GM21381 (cell line): ENCODE measurements around the gene GDF2.

Experiments
- ATAC-seq: cut with Tn5 transposase; IDR thresholded peaks from one replicate; pipeline ENCODE4 v1.9.1; 2021; ENCODE audit warnings: mild to moderate bottlenecking, moderate library complexity; ENCODE audit not compliant: unreplicated experiment

GDF2 gene

DNA sequence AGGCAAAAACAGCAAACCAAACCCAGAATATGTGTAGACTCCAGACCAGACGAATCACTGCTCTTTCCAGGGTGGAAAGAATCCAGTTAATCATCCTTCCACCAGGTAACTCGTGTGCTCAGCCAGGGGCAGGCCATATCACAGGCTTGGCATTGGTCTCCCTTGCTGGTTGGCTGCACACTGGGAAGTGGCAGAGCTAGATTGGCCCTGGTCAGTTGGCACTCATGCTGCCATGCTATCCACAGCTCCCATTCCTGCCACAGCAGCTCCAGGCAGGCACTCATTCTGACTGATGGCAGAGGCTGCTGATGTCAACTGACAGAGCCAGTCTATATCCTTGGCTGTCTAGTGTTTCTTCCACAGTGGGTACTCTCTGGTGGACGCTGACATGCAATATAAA, 31.9 kb upstream of the GDF2 start:
- no peak for ATAC-seq

DNA sequence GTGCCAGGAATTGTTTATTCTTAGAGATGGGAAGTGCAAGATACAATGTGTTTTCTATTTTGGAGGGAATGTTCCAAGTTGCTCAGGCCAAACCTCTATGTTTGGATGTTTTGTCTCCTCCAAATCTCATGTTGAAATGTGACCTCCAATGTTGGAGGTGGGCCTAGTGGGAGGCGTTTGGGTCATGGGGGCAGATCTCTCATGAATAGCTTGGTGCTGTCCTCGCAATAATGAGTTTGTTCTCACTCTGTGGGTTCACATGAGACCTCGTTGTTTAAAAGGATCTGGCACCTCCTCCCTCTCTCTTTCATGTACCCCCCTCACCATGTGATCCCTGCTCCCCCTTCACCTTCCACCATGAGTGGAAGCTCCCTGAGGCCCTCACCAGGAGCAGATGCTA, 30.6 kb upstream of the GDF2 start:
- ATAC-seq: no peak

- no peak for ATAC-seq
Observed at GRCh38 chr10:47294057-47294456, 28.2 kb upstream of the GDF2 start.

- ATAC-seq: no peak
Observed at GRCh38 chr10:47294501-47294900, 27.8 kb upstream of the GDF2 start.

GRCh38 chr10:47295411-47295810, 26.8 kb upstream of the GDF2 start:
- ATAC-seq: no peak

DNA sequence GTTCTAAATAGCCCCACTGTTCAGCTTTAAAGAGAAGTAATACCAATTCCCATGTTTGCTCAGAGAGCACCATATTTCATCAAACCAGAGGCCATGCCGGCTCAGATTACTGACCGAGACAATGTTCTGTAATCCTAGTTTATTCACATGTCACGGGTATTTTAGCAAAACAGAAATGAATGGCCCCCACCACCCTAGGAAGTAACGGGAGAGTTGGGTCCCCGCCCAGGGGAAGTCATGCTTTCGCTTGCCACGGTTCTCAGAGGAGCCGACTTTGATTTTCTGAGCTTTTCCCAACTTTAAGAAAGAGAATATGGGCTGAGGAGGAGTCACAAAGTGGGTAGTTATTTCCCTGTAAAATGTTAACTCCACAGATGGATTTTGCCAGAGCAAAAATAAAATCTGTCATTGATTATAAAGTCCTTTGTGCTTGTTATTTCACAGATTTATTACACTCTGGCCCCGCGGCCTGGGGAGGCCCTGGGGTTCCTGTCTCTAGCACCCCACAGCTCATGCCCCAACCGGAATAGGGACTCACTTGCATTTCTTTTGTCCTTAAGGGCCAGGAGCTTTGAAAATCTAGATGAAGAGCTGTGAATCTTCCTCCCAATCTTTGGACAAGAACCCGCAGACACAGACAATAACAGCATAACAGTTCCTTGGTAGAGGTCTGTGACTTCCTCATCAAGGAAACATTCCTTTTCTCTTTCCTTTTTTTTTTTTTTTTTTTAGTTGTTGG, 25.9 kb upstream of the GDF2 start:
- ATAC-seq: no peak

DNA sequence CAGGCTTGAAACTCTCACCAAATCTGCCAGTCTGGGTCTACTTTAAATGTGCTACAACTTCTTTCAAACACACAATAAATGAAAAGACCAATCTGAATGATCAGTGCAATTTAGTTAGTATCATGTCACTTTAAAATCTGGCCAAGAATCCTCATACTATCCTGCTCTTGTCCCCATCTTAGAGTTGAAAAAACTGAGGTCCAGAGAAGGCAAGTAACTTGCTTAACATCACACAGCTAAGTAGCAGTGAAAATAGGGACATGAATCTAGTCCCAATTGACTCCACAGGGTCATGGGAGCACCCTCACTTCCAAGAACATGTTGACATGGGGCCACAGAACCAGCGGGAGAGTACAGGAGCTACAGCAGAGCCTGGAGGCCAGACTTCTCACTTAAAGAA, 25.3 kb upstream of the GDF2 start:
- no peak for ATAC-seq

DNA sequence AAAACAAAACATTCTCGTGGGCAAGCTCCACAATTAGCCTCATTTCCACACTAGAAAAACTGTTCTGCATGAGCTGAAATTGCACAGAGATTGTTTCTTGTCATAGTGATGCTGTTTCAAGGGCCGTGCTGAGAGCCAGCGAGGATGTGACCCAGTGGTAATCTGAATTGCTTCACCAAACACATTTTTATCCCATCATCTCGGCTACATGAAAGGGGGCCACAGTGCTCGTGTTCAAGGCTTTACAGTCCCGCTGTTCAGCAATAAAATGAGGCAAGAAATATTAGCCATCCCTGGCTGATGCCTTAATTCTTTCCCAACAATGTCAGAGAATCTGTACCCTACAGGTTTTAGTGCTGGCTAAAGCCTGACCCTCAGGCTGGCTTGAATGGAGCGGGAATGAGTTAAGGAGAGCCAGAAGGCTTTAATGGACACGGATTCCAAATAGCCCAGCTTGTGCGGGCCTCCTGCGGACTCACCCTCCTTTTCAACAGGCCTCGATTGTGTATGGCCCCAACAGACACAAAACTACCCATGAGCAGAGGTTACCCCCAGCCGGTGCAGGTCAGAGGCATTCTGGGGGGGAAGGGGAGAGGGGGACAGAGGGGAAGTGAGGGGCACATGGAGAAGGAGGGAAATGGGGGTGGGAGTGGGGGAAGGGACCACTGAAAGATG, 24.3 kb upstream of the GDF2 start:
- no peak for ATAC-seq

- no peak for ATAC-seq
Observed at GRCh38 chr10:47298715-47299114, 23.5 kb upstream of the GDF2 start.

DNA sequence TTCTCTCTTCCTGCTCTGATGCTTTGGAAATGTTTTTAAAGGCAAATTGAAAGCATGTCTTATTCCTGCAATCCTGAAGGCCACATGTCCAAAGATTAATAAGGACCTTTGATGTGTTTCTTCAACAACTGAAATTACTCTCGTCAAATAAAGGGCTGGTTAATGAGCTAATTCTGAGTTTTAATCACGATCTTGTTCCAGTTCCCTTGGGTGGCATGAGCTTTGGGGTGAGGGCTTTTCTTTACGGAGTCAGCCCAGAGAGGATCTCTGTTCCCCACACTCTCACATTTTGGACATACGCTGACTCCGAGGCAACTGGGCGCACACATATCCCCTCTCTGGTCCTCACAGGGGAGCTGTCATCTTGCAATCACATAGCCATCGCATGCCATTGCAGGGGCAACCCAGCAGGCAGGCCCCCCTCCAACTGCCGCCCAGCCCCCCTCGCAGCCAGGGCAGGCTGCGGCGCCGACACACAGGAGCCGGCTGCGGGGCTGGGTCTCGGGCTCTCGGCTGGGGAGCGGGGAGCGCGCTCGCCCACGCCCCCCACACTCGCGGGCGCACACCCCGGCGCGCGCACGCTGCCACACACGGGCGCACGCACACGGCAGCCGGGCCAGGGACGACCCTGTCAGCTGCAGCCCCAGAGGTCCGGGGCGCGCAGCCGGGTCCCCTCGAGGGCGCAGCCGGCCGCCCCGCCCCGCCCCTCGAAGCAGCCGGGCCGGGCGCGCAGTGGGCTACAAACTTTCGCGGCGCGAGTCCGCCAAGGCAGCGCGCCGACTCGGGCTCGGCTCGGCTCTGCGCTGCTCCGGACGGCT, 22.4 kb upstream of the GDF2 start, which contains the start of gene GDF10:
Gene GDF10, plus strand, starts transcription at position 587 of the 818 bp plus-strand sequence. CDS start 455 bp downstream, outside the sequence.
- no peak for ATAC-seq

- ATAC-seq: no peak
Observed at GRCh38 chr10:47300429-47300931, 21.8 kb upstream of the GDF2 start.

GRCh38 chr10:47301833-47302232, 20.4 kb upstream of the GDF2 start:
- ATAC-seq: no peak

DNA sequence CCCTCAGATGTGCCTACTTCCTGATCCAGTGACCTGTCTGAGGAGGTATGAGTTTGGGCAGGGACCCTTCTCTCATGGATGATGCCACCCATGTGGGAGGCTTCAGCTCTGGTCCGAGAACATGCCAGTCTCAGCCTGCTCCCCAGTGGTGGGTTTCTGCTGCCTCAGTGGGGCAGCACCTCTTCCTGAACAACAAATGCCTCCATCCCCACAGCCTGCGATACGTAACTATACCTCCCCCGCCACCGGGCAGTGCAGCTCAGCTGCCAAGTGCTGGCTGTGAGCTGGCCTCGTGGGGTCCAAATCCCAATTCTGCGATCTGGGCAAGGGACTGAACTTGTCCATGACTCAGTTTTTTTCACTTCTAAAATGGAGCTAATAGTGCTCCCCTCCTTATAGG, 19.1 kb upstream of the GDF2 start:
- no peak for ATAC-seq

- ATAC-seq: no peak
Observed at GRCh38 chr10:47303866-47304265, 18.4 kb upstream of the GDF2 start.

DNA sequence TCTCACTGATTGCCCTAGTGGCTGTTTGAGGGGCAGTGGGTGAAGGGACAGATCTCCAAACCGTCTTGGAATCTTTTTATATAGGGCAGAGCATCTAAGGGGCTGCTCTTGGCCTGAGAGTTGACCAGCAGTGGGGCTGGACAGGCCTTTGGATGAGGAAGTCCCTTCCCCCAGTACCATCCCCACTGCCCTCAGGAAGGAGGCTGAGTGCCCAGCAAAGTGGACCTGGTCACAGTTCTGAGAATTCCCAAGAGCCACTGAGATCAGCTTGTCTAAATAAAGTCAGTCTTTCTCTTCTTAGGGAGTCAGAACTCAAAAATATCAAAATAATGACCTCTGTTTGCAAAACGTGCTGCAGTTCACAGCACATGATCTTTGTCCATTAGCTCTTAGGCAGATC, 16.7 kb upstream of the GDF2 start:
- ATAC-seq: no peak

DNA sequence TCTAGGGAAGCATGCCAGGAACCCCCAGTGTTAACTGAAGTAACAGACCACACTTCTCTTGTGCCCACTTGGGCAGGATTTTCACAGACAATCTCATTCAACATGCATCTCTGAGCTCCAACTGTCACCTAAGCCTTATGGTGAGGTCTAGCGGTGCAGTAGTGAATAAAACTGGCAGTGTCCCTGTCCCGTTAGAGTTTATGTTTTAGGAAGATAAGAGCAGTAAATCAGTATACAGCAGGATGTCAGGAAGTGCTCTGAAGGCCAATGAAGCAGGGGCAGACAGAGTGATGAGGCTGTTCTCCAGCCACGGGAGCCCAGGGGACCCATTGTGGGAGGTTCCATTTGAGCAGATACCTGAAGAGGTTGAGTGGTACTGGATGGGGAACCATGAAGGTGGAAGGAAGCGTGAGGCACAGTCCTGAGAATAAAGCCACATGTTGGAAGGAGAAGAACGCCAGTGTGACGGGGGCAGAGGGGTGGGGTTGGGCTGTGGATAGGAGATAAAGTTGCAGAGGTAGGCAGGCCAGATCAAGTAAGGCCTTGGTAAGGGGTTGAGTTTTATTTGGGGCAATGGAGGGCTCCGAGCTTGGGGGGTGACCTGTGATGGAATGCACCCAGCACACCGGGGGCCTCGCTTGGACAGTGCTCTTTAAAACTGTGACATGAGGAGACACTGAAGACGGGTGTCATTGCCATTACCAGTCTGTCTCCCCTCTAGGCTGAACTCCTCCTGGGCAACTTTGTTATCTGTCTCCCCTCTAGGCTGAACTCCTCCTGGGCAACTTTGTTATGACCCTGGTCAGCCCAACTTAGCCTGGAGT, 15.7 kb upstream of the GDF2 start:
- ATAC-seq: no peak

- ATAC-seq: no peak
Observed at GRCh38 chr10:47307381-47307780, 14.9 kb upstream of the GDF2 start.

DNA sequence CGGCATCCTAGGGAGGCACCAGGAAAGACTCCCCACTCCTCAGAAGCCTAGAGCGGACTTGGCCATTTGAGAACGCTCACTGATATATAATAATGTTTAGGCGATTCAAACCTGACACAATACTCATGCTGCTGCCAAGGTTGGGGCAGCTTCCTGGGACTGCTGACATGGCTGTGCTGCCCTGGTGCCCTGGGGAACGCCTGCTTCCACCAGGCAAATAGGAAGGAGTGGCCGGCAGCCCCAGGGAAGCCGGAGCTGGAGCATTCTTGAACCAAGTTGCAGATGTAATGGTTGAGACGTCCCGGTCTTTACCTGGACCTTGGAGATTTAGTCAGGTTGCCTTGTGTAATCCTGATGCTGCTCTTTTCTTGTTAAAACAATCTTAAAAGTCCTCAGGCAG, 13.5 kb upstream of the GDF2 start:
- no peak for ATAC-seq

DNA sequence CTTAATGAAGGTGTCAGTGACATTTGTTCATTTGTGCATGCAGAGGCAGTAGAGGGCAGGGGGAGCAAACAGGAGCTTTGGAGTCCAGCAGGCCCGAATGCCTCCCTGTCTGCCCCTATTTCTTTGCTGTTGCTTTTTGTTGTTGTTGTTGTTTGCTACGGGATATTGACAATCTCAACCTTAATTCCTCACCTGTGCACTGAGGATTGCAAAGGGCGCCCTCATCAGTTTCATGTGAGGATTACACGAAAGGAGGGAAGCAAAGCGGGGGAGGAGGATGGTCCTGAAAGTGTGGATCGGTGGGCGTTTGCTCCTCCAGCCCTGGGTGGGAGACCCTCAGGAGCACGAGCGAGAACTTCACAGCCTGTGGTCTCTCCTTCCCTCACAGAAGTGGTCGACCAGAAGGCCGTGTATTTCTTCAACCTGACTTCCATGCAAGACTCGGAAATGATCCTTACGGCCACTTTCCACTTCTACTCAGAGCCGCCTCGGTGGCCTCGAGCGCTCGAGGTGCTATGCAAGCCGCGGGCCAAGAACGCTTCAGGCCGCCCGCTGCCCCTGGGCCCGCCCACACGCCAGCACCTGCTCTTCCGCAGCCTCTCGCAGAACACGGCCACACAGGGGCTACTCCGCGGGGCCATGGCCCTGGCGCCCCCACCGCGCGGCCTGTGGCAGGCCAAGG, 12.7 kb upstream of the GDF2 start:
- no peak for ATAC-seq

- ATAC-seq: no peak
Observed at GRCh38 chr10:47310090-47310505, 12.2 kb upstream of the GDF2 start.
